HL-60/S4 (cell line): ENCODE measurements around the gene DACH1.

Source experiments
- in situ Hi-C: fragments of 300-500 bp; cut with MboI; formaldehyde crosslinking; loops from 2 replicates; pipeline ENCODE4 v1.14.3; 2022; ENCODE audit warnings: low sequenced_read_pairs

DACH1 gene

DNA sequence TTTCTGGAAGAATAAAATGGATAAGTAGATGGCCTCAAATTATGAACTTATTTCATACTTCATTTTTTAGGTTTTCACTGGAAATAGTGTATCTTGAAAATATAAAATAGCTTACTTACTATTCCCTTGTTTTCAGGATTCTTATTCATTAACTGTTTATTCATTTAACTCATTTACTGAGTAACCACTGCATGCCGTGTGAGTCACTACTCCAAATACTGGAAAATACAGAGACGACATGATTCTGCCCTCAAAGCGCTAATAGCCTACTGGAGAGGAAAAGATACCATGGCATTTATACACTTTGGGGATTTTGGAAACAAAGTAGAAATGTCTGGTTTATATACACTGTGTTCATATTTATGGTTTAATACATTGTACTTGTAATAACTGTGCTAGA is 270.9 kb downstream of the DACH1 start:
- in situ Hi-C loops, result no loop called here

DNA sequence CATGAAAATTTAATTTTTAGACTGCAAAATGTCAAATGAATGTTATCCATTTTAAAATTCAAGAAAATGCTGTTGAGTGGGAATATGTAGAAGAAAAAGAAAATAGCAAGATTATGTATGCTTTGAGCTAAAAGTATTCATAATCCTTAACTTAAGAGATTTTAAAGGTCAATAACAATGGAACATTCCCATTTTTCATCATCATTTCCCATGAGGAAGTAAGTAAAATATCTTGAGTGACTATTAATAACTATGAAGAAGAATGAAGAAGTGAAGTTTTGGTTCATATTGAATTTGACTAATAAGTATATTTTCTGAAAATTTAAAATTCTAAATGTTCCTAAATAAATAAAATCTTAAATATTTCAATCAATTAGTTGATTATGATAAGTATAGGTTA is 273.4 kb downstream of the DACH1 start:
- in situ Hi-C loops, result no loop called here

DNA sequence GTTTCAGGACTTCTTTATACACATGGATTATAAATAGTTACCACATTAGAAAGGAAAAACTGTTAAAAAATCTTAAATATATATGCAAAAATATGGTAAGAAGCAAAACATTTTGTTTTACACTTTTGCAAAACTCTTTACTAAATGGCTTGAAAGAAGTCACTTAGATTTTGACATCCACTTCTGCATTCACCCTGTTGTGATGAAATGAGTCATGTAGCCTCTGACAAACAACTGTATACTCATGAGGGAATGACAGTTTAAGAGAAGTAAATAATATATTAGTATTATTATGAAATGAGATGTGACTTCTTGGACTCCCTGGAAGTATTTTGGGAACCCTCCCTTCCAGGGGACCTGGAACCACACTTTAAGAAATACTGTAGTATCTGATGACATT is 275.6 kb downstream of the DACH1 start:
- in situ Hi-C loops, result no loop called here

DNA sequence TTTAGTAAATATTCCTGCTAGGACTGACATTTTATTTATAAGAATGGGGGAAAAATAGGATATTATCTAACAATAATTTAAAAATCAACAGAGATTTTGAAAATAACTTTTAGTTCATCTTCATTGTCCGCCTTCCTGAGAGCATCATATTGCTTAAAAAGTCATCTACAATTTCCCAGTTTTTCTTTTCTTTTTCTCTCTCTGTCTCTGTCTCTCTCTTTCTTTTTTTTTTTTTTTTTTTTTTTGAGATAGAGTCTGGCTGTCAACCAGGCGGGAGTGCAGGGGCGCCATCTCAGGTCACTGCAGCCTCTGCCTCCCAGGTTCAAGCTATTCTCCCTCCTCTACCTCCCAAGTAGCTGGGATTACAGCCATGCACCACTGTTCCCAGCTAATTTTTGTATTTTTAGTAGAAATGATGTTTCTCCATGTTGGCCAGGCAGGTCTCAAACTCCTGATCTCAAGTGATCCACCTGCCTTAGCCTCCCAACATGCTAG is 276.3 kb downstream of the DACH1 start:
- in situ Hi-C loops, result no loop called here

DNA sequence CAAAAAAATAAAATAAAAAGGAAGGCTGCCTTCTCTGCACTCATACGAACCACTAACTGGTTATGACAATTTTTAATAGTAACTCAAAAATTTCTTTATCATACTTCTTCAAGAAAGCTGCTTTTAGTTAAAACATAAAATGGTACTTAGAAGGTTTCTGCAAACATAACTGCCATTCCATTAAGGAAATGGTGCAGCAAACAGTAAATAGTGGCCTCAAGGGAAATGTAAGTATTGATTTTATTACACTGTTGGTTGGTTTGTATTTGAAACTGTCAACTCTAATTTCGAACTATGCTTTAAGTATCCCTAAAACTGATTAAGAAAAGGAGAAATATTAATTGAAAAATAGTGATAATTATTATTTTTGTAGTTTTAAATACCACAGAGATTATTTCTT is 278.0 kb downstream of the DACH1 start:
- in situ Hi-C loops, result no loop called here

DNA sequence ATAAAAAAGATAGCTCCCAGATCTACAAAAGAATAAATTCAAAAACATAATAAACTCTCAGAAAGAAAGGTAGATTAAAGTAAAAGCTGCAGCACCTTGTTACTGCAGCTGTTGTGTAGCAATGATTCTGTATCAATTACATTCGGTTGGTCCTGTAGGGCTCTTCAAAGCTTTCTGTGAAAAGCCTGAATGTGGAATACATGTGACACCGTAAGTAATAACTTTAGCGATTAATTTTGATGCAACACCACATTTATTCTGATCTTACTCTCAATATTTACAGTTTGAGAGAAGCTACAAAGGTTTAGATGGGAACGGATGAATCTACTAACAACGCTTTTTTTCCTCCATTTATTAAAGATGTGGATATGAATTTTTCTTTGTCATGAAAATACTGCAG is 279.2 kb downstream of the DACH1 start:
- in situ Hi-C loops, result no loop called here

DNA sequence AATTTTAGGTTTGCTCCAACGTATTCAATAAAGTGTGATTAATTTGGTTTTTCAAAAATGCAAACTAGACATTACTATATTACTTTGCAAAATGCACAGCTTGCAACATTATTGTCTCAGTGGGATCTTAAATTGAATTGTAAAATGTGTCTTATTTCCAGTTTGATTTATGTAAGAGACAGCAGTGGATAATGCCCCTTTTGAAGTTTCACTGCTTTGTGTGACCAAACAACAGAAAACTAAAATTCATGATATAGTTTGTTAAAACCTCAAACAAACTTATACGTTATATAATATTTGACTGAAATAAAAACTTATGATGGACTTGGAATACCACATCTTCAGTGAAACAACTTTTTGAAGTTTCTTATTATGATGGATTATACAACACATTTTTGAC is 279.8 kb downstream of the DACH1 start:
- in situ Hi-C loops, result no loop called here

DNA sequence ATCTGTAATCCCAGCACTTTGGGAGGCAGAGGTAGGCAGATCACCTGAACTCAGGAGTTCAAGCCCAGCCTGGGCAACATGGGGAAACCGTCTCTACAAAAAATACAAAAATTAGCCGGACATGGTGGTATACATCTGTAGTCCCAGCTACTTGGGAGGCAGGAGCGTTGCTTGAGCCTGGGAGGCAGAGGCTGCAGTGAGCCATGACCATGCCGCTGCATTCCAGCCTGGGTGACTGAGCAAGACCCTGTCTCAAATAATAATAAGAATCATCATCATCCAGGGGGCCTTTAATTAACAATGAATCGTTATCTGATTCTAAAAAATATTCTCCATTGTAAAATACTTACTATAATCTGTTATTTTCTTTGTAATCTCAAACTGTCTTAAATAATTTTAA is 283.4 kb downstream of the DACH1 start:
- in situ Hi-C loops, result no loop called here

DNA sequence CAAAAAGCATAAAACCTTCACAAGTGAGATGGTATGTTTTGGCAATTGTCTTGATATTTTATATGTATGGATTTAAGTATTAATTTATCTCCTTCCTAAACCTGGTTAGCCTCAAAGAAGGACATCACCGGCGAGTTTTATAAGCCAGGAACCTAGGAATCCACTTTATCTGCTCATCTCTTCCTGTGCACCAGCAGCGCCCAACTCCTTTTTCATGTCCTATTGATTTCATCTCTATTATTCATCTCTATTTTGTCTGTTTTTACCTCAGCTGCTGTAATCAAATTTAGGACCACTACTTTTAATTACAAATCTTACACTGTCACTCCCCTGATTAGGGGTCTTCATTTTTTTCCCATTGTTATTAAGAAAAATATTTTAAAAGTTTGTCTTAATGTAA is 286.4 kb downstream of the DACH1 start:
- in situ Hi-C loops, result no loop called here

DNA sequence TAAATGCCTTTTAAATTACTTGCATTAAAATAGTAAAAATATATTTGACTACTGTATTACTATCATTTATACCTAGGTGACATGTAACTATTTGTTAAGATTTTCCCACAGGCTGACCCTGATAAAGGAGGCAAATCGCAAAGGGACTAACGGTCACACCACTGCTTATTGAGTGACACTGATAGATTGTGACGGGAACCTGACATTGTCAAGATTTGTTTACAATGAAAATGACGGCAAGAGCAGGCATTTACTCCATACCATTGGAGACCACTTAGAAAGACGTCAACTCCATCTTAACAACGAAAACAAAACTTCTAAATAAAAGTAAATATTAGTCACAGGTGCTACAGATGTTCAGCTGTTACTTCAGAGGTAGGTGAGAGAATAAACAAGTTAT is 289.0 kb downstream of the DACH1 start:
- in situ Hi-C loops, result no loop called here

DNA sequence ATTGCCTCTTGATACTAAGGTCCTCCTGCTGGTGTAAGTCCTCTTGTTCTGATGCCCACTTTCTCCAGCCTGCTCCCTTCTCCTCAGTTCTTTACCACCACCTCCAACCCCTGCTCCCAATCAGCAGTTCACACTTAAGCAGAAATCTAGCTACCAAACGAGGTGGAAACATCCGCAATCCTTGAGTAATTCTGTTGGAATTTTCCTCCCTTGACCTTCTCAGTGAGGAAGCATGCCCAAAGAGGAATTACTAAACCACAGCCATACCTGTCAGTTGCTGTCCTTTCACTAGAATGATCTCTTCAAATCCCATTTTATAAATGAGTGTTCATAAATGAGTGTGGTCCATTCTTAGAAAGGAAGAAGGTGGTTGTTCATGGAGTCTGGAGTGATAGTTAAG is 289.9 kb downstream of the DACH1 start:
- in situ Hi-C loops, result no loop called here

DNA sequence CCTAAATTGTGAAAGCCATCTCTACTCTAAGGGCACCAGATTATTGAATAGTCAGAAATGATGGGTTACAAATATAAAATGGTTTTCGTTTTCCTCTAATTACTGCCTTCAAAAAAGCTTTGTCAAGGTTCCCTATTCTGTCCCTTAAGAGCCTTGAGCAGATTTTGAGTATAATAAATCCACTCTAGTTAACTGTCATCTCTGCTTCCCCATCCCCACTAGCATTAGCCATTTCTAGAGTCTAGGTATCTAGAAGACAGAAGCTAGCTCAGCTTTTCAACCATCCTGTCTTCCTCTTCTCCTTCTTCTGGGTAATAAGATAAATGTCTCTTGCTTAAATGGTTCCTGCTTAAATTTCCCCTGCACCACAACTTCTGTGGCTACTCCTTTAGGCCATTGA is 290.4 kb downstream of the DACH1 start:
- in situ Hi-C loops, result no loop called here

DNA sequence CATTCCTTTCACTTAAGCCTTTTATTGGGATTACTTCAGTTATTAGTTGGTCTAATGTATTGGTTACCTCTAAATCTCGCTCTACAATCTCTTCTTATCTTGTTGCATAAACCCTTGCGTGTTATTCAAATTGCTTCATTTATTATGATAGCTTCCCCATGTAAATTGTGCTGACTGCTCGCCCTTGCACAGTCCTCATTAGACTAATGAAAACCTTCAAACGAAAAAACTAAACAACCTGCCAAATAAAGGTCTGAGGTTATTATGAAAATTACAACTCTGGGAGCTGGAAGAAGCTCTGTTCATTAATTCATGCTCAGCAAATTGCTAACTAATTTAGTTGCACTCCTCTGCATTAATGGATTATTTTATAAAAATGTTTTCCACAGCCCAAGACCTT is 320.1 kb downstream of the DACH1 start:
- in situ Hi-C loops, result no loop called here

DNA sequence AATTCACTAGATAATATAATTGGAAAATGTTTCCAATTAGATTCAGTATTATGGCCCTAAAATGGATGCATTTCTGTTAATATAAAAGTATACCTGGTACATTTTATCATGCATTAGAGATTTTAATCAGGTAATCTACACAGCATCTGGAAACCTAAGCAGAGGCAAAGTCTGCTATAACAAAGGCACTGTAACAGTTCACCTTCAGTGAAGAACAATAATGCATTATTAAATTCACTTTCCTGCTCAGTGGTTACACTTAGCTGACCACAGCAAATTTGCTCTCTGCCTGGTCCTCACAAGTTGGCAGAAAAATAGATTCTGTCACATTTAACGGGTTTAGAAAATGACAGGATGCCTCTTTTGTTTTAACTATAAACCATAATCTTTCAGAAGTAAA is 326.9 kb downstream of the DACH1 start:
- in situ Hi-C loops, result no loop called here

DNA sequence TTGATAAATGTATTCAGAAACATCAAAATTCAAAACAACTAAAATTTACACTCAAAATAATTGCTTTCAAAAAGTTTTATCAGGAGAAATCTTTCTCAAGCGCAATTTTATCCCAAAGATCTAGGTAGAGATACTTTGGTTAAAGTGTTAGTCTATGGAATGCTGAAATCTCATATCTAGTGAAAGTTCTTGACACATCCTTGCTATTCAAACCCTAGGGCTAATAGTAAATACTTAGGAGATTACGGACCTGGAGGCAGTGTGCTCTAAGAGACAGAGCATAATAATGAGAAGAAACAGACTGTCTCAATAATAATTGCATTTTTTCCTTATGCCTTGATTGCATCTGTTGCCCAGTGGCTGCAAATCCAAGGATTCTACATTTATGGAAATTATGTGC is 330.8 kb downstream of the DACH1 start:
- in situ Hi-C loops, result no loop called here

DNA sequence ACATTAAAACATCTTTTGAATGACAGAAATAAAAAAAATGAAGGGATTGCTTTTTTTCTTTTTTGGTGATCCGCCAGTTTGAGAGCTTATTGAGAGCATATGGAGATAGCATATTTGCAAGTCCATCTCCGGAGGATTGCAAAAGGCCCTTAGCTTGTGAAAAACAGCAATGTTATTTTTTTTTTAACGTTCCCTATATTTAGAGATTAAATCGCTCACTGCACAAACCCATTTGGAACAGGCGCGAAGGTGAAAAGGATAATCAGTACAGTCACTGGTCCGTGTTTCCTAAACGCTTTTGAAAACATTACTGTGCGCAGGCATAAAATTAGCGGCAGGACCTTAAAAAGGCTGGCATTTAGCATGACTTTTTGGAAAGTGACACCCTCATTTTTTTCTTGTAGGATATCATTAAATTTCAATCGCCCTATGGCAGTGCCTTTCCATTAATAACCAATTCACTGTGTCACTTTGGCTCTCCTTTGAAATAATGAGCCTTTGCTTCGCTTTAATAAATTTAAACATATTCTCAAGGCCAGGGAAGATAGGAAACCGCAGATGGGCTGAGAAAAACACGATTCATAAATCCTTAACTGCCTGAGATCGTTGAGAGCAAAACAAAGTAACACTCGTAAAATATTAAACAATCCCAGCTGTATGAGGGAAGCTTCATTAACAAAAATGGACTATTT is 342.2 kb downstream of the DACH1 start:
- in situ Hi-C loops, result no loop called here

DNA sequence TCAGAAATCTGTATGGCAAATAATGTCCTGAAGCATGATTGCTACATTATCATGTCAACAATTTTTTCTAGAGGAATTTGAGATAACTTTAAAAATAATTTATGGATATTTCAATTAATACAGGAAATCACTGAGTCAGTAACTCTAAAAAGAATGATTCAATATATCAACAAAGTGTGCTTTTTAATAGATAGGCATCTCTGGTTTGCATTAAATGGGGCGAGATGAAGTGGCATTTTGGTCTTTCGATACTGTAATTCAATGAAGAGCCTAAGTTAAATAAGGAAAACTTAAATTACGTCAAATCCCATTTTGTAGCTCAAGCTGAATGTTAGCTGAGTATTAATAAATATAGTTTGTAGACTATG is 342.8 kb downstream of the DACH1 start:
- in situ Hi-C loops, result no loop called here

DNA sequence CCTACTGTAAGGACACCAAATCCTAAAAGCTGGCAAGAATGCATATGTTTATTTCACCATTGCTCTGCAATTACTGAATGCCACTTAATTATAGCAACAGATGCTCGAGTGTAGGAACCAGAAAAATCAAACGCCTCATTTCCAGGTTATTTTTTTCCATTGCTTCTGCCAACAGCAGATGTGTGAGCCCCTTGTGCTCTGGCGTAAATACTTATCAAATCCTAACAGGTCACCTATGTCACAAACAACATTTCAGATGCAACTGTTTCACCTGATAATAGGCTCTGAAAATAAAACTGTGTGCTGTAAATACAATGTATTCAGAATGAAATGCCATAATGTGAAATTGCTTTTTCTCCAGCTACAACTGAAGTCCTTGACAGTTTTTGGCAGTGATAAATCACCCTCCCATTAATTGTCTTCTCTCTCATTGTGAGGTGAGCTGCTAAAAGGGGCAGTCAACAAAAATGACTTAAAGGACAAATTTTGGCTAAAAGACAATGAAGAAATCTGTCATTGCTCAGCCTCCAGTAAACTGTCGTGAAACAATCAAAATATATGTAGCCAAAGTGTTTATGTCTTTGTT is 344.0 kb downstream of the DACH1 start:
- in situ Hi-C loops, result no loop called here

DNA sequence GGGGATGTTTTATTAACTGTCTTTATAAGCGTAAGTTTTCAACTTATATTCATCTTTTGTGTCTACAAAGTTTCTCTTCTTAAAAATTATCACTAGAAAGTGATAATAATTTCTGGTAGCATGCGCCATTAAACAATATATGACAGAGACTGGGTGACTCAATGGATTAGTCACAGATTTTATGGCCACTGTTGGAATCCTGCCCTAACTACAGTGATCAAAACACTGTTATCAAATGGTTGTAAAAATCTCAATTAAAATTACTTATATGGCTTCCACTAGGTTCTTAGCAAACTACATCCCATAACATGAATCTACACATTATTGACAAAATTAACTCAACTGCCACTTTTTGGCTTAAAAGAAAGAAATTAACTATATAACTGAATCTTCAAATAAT is 350.0 kb downstream of the DACH1 start:
- in situ Hi-C loops, result no loop called here

DNA sequence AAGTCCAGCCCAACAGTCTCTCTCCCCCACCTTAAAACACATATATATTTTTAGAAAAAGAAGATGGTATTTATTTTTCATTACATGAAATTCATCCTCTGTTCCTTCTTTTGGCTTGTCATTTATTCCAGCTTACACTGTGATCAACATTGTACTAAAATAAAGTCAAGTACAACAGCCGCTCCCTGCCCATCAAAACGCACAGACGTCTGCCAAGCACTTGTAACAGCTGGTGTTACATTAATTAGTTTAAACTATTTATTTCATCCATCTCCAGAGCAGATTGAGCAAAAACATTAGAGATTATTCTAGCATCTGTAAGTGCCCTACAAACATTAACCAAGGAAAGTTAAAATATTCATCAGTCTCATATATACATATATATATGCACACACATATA is 350.5 kb downstream of the DACH1 start:
- in situ Hi-C loops, result no loop called here

DNA sequence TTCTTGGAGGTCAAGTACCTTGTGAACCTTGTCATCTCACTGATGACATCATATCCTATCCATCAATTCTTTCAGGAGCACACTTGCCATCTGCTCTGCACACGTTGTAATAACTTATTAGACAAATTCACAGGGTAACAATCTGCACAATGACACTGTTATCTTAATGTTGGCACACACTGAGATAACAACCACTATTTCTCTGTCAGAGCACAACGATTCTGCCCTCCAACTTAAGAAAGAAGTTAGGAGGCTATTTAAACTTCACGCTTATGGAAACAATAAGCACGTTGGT is 351.3 kb downstream of the DACH1 start:
- in situ Hi-C loops, result no loop called here

DNA sequence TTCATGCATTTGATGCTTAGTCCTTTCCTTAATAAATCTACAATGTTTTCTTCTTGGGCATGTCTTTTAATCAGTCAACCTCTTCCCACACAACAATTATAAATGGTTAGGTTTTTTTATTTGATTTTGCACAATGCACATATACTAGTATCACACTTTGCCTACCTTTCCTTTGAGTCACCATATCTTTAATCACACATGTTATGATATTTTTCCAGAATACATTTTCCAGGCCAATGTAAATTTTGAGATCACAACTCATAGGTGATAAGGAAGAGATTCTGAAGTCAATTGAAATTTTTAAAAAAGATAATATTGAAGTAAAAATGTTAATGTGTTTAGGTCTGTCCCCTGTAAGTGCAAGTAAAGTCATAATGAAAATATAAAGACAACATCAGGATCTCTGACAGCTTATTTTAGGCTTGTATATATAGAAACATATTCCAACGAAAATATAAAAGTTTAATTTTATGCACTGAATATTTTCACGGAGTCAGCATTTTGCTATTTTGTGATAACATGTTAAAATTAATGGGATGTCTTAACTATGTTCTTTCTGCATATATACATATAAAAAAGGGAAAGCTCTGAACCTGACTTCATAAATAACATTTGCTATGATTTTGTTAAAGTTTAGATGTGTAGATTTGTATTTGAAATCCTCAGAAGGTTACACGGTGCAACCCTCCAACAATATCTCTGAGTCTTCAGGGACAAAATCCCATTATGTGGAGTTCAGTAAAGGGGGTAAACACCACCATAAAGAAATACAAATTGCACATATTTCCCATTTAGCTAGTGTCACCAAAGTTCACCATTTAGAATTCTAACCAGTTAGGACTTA is 351.9 kb downstream of the DACH1 start:
- in situ Hi-C loops, result no loop called here
